ENCODE measurements around the gene SEMA5A. TPM values are rescaled to one million over a fixed set of nuclear protein-coding genes. Genes with fewer than 3 reads are reported as not detected.

SEMA5A gene
- total RNA-seq, 4 donors from 2014 or later = 13.4 to 22.3 (median 18.5) TPM

DNA sequence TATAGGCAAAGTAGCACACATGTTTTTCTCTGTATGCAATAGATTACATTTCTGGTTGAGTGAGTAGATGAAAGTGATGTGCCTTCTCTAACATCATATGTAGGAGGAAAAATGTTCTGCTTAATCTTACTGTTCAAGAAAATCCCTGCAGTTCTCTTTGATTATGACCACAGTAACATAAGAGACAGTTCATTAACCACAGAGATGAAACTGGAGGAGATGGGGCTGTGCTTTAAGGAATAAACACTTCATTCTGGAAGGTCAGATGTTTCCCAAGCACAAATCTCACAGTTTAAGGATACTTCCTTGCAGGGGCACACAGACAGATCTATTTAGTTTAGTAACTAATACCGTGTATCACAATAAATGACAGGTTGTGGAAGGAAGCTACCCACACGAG, 150.2 kb downstream of the SEMA5A start:
- TF ChIP-seq POLR2A (IDR thresholded peaks at IDR 0.05) (no peak), CTCF (IDR thresholded peaks at IDR 0.05) (no peak)
- H3K4me3 ChIP-seq (ENCODE audit: low read depth, poor library complexity, severe bottlenecking) = no peak overlapping the region
- no peak for DNase-seq (ENCODE audit: low spot score in 2 of 2)
- intact Hi-C loops (cut with DNase I; ENCODE audit: low total_unique reads) = loop anchor here (5.0 kb wide), 1 partner anchor 837 kb away; no protein-coding TSS in a partner anchor
- 68 to 77% methylated on average over 2 of the region's 2 CpGs for WGBS, 2 donors

- no peak for DNase-seq (ENCODE audit: low spot score in 2 of 2)
- H3K4me3 ChIP-seq (ENCODE audit: low read depth, poor library complexity, severe bottlenecking) = no peak overlapping the region
- WGBS, 2 donors = 72 to 93% methylated on average over 6 of the region's 6 CpGs
- intact Hi-C loops (cut with DNase I; ENCODE audit: low total_unique reads) = no loop called here
- no peak for TF ChIP-seq POLR2A (IDR thresholded peaks at IDR 0.05)
- TF ChIP-seq CTCF (IDR thresholded peaks at IDR 0.05) = no peak
Observed at GRCh38 chr5:9394221-9394620, 151.7 kb downstream of the SEMA5A start.

DNA sequence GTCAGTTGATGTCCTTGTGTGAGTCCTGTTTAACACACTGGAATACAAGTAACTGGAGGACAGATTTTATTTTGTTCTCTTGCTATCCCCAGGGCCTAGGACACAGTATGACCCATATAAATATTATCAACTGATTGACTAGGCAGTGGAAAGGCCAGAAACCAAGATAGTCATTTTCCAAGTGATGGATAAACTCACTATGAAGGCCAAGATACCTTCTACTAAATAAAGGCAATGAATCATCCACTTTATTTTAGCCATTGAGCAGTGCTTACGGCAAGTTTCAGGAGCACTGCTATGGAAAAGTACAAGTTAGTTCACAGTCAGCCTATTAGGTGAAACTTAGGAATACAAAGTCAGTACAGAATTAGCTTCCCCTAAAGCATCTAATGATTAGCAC, 153.2 kb downstream of the SEMA5A start:
- TF ChIP-seq POLR2A (IDR thresholded peaks at IDR 0.05) = no peak
- no peak for TF ChIP-seq CTCF (IDR thresholded peaks at IDR 0.05)
- no peak overlapping the region for H3K4me3 ChIP-seq (ENCODE audit: low read depth, poor library complexity, severe bottlenecking)
- no peak for DNase-seq (ENCODE audit: low spot score in 2 of 2)
- intact Hi-C loops (cut with DNase I; ENCODE audit: low total_unique reads) = no loop called here
- WGBS, 2 donors = 77 to 87% methylated on average over 1 of the region's 1 CpG

DNA sequence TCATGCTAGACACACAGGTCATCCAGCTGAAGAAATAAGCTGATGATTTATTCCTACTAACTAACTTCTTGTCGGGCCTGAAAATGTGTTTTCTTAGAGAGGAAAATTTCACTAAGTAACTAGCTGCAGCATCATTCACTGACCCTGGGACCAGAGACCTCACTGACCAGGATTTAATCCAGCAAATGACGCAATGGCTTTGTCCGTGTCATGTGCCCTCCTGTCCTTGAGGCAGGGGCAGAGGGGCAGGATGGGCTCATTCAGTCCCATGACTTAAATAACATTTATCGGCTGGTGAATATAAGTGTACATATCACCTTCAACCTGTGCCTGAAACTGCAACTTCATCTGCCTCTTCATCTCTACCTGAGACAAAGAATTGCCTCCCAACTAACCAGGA, 154.8 kb downstream of the SEMA5A start:
- no peak for DNase-seq (ENCODE audit: low spot score in 2 of 2)
- no peak overlapping the region for H3K4me3 ChIP-seq (ENCODE audit: low read depth, poor library complexity, severe bottlenecking)
- intact Hi-C loops (cut with DNase I; ENCODE audit: low total_unique reads) = no loop called here
- TF ChIP-seq POLR2A (IDR thresholded peaks at IDR 0.05) (no peak), CTCF (IDR thresholded peaks at IDR 0.05) (no peak)
- 91% methylated on average over 4 of the region's 4 CpGs for WGBS, 2 donors

- no peak for DNase-seq (ENCODE audit: low spot score in 2 of 2)
- no peak for TF ChIP-seq POLR2A (IDR thresholded peaks at IDR 0.05)
- TF ChIP-seq CTCF (IDR thresholded peaks at IDR 0.05) = no peak
- WGBS, 2 donors = 66 to 67% methylated on average over 1 of the region's 1 CpG
- no peak overlapping the region for H3K4me3 ChIP-seq (ENCODE audit: low read depth, poor library complexity, severe bottlenecking)
- intact Hi-C loops (cut with DNase I; ENCODE audit: low total_unique reads) = no loop called here
Observed at GRCh38 chr5:9390113-9390512, 155.8 kb downstream of the SEMA5A start.

GRCh38 chr5:9388941-9389674, 156.8 kb downstream of the SEMA5A start:
- no peak overlapping the region for H3K4me3 ChIP-seq (ENCODE audit: low read depth, poor library complexity, severe bottlenecking)
- WGBS, 2 donors = 77 to 89% methylated on average over 5 of the region's 5 CpGs
- DNase-seq (ENCODE audit: low spot score in 2 of 2) = no peak
- intact Hi-C loops (cut with DNase I; ENCODE audit: low total_unique reads) = no loop called here
- TF ChIP-seq POLR2A (IDR thresholded peaks at IDR 0.05) = no peak

Measured in lower leg skin (tissue), 4 donors.